ENCODE measurements around the gene MKRN2.

GRCh38 chr3:12613250-12613649 lies 56.4 kb downstream of the MKRN2 start:
- TF ChIP-seq GATA2 (IDR thresholded peaks at IDR 0.05; ENCODE audit: low read depth, low read length), result no peak
- TF ChIP-seq GATA3 (IDR thresholded peaks at IDR 0.05; ENCODE audit: low read depth, low read length), result no peak

All from SH-SY5Y (cell line).